Daoy (cell line): ENCODE measurements around the gene PHPT1. TPM values are rescaled to one million over a fixed set of nuclear protein-coding genes. Genes with fewer than 3 reads are reported as not detected.

Experiments used
- DNase-seq: peaks from one replicate; pipeline ENCODE4 v3.0.0-alpha.2; 2015; ENCODE audit warnings: low read depth
- total RNA-seq: library from RNA; depleted of rRNA; stranded (reverse); fragments of >200 nt; shearing (Covaris generic); gene quantifications from 2 replicates; pipeline ENCODE4 v1.2.3, GENCODE V29; 2014

The PHPT1 gene
- total RNA-seq, 1 experiment from 2014 or later = 92.7 TPM

GRCh38 chr9:136823136-136824046 lies 25.8 kb upstream of the PHPT1 start:
- no peak for DNase-seq

GRCh38 chr9:136824496-136825225 lies 24.5 kb upstream of the PHPT1 start:
- no peak for DNase-seq

- DNase-seq = no peak
Measured at GRCh38 chr9:136825295-136826187, 23.7 kb upstream of the PHPT1 start.

GRCh38 chr9:136826188-136826541 lies 23.0 kb upstream of the PHPT1 start:
- no peak for DNase-seq

- no peak for DNase-seq
Measured at GRCh38 chr9:136826703-136827582, 22.3 kb upstream of the PHPT1 start.

- no peak for DNase-seq
Measured at GRCh38 chr9:136827794-136828473, 21.3 kb upstream of the PHPT1 start.

GRCh38 chr9:136828474-136829140 lies 20.6 kb upstream of the PHPT1 start:
- no peak for DNase-seq

GRCh38 chr9:136829412-136829811 lies 19.8 kb upstream of the PHPT1 start:
- peak; percentile 6 for DNase-seq

GRCh38 chr9:136829981-136830885 lies 19.0 kb upstream of the PHPT1 start:
- DNase-seq = peak; percentile 10

- DNase-seq = peak; percentile 2
Measured at GRCh38 chr9:136831002-136831719, 18.0 kb upstream of the PHPT1 start.

- peak; percentile 7 for DNase-seq
Measured at GRCh38 chr9:136831720-136832104, 17.5 kb upstream of the PHPT1 start.

GRCh38 chr9:136832581-136832980 lies 16.6 kb upstream of the PHPT1 start:
- peak; percentile 7 for DNase-seq

- peak; percentile 4 for DNase-seq
Measured at GRCh38 chr9:136833381-136834048, 15.7 kb upstream of the PHPT1 start.

GRCh38 chr9:136835162-136835931 lies 13.9 kb upstream of the PHPT1 start:
- DNase-seq = peak; percentile 11

- DNase-seq = no peak
Measured at GRCh38 chr9:136835932-136836904, 13.0 kb upstream of the PHPT1 start.
